ENCODE measurements around the gene MCUR1. TPM values are rescaled to one million over a fixed set of nuclear protein-coding genes. Genes with fewer than 3 reads are reported as not detected.
"Not testable (repeated sequence)": the region's sequence is repeated elsewhere in the genome, so short reads cannot be mapped to it uniquely, and the experiment has no call there.

MCUR1 gene
- total RNA-seq, 2 experiments from 2014 or later, result 37.9 to 59.3 TPM

GRCh38 chr6:13807696-13808095 lies 6.7 kb downstream of the MCUR1 start:
- H3K27ac Mint-ChIP-seq, result no peak overlapping the region
- DNase-seq, result no peak
- ATAC-seq, result no peak
- CTCF ChIA-PET, result interaction anchor here (1.2 to 1.7 kb wide), 2 partner anchors 10 to 72 kb away, joined by 3 read pairs; no protein-coding TSS in a partner anchor
- peaks cover 19% of the 10 kb centered on the region for H3K36me3 Mint-ChIP-seq (ENCODE audit: low read depth)
- no peaks in the 10 kb centered on the region for H3K9me3 Mint-ChIP-seq (ENCODE audit: low read depth)
- H3K4me1 Mint-ChIP-seq, result peaks cover 16% of the 10 kb centered on the region
- H3K27me3 Mint-ChIP-seq, result no peaks in the 10 kb centered on the region
- no peak overlapping the region for H3K4me3 Mint-ChIP-seq
- intact Hi-C loops (cut with DNase I, micrococcal nuclease), result no loop called here
- POLR2A ChIA-PET, result no interaction called here

- intact Hi-C loops (cut with DNase I, micrococcal nuclease), result no loop called here
- no peak overlapping the region for H3K4me3 Mint-ChIP-seq
- ChIA-PET CTCF (interaction anchor here (0.6 kb wide), 1 partner anchor 8 kb away, joined by 4 read pairs; no protein-coding TSS in a partner anchor), POLR2A (interaction anchor here (0.6 kb wide), 1 partner anchor 68 kb away, joined by 3 read pairs; no protein-coding TSS in a partner anchor)
- H3K27me3 Mint-ChIP-seq, result no peaks in the 10 kb centered on the region
- H3K36me3 Mint-ChIP-seq (ENCODE audit: low read depth), result peaks cover 31% of the 10 kb centered on the region
- no peak overlapping the region for H3K27ac Mint-ChIP-seq
- no peaks in the 10 kb centered on the region for H3K9me3 Mint-ChIP-seq (ENCODE audit: low read depth)
- no peak for ATAC-seq
- no peak for DNase-seq
- H3K4me1 Mint-ChIP-seq, result no peaks in the 10 kb centered on the region
Observed at GRCh38 chr6:13803581-13803980, 10.8 kb downstream of the MCUR1 start.

- H3K36me3 Mint-ChIP-seq (ENCODE audit: low read depth), result peaks cover 23% of the 10 kb centered on the region
- CTCF ChIA-PET, result interaction anchor here (1.0 kb wide), 1 partner anchor 11 kb away, joined by 3 read pairs; no protein-coding TSS in a partner anchor
- H3K9me3 Mint-ChIP-seq (ENCODE audit: low read depth), result no peaks in the 10 kb centered on the region
- DNase-seq, result no peak
- H3K4me3 Mint-ChIP-seq, result no peak overlapping the region
- no peak for ATAC-seq
- peaks cover 2% of the 10 kb centered on the region for H3K4me1 Mint-ChIP-seq
- no peaks in the 10 kb centered on the region for H3K27me3 Mint-ChIP-seq
- no peak overlapping the region for H3K27ac Mint-ChIP-seq
- POLR2A ChIA-PET, result no interaction called here
- intact Hi-C loops (cut with DNase I, micrococcal nuclease), result no loop called here
Observed at GRCh38 chr6:13800615-13801014, 13.7 kb downstream of the MCUR1 start.

- ATAC-seq (no peak), DNase-seq (no peak)
- peaks cover 21% of the 10 kb centered on the region for H3K36me3 Mint-ChIP-seq (ENCODE audit: low read depth)
- intact Hi-C loops (cut with DNase I, micrococcal nuclease), result loop anchor here in 1 of 2 experiments (5.0 to 10.0 kb wide), 2 partner anchors 128 to 271 kb away; partner anchors contain the start of gene RNF182
- ChIA-PET POLR2A (no interaction called here), CTCF (interaction anchor here (0.9 to 2.6 kb wide), 5 partner anchors 15 to 305 kb away, joined by 3 to 9 read pairs (median 4); partner anchors contain the start of gene RNF182)
- no peak overlapping the region for H3K4me3 Mint-ChIP-seq
- H3K27ac Mint-ChIP-seq, result no peak overlapping the region
- H3K9me3 Mint-ChIP-seq (ENCODE audit: low read depth), result no peaks in the 10 kb centered on the region
- H3K27me3 Mint-ChIP-seq, result no peaks in the 10 kb centered on the region
- peaks cover 23% of the 10 kb centered on the region for H3K4me1 Mint-ChIP-seq
Observed at GRCh38 chr6:13796781-13797180, 17.6 kb downstream of the MCUR1 start.

DNA sequence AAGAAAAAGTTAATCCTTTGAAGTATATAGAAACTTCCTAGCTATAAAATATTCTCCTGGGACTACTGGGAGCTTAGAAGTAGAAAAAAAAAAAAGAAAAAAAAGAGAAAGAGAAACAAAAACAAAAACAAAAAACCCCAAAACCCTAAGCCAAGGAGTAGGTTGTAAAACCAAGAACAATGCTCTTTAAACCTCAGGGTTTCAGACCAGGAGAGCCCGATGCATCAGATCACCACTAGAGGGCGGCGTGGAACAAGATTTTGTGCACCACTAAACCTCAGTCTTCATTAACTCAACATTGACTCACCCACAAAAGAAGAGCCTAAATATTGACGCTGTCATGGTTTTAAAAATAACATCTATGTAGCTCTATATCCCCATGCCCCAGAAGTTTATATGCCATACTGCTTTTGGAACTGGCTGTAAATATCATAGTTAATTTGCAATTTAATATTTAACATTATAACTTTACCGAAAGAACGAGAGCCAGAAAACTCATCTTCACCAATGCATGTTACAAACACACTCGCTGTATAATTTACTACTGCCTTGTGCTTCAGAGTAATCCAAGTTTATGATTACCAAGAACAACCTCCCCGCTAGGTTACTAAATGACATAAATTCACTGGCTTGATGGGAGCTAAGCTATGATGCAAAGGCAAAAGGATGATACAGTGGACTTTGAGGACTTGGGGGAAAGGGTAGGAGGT lies 19.2 kb downstream of the MCUR1 start:
- ATAC-seq (peak; percentile 97), DNase-seq (peak; percentile 94)
- no peaks in the 10 kb centered on the region for H3K9me3 Mint-ChIP-seq (ENCODE audit: low read depth)
- H3K4me3 Mint-ChIP-seq, result no peak overlapping the region
- ChIA-PET POLR2A (interaction anchor here (0.6 to 1.1 kb wide), 4 partner anchors 33 to 1691 kb away, joined by 3 to 8 read pairs (median 5); no protein-coding TSS in a partner anchor), CTCF (interaction anchor here (0.6 to 3.2 kb wide), 26 partner anchors 8 to 1298 kb away, joined by 3 to 15 read pairs (median 4); partner anchors contain the start of gene SIRT5)
- peaks cover 18% of the 10 kb centered on the region for H3K36me3 Mint-ChIP-seq (ENCODE audit: low read depth)
- intact Hi-C loops (cut with DNase I, micrococcal nuclease), result loop anchor here (1.0 to 10.0 kb wide), 10 partner anchors 8 to 350 kb away; partner anchors contain the start of genes RANBP9 (in 1 of the 2) and RNF182 (in 1 of the 2)
- H3K4me1 Mint-ChIP-seq, result peaks cover 23% of the 10 kb centered on the region
- H3K27ac Mint-ChIP-seq, result peak overlapping the region; percentile 66
- H3K27me3 Mint-ChIP-seq, result no peaks in the 10 kb centered on the region

- Mint-ChIP-seq H3K27ac (no peak overlapping the region), H3K36me3 (ENCODE audit: low read depth) (peaks cover 26% of the 10 kb centered on the region), H3K4me1 (peaks cover 29% of the 10 kb centered on the region), H3K9me3 (ENCODE audit: low read depth) (no peaks in the 10 kb centered on the region), H3K27me3 (no peaks in the 10 kb centered on the region), H3K4me3 (no peak overlapping the region)
- intact Hi-C loops (cut with DNase I, micrococcal nuclease), result loop anchor here (2.0 to 10.0 kb wide), 6 partner anchors 31 to 351 kb away; partner anchors contain the start of genes RANBP9 (in 1 of the 2) and RNF182 (in 1 of the 2)
- CTCF ChIA-PET, result interaction anchor here (0.6 to 3.2 kb wide), 13 partner anchors 8 to 1299 kb away, joined by 3 to 15 read pairs (median 4); partner anchors contain the start of gene SIRT5
- POLR2A ChIA-PET, result interaction anchor here (0.6 to 1.1 kb wide), 2 partner anchors 32 to 112 kb away, joined by 3 to 5 read pairs; no protein-coding TSS in a partner anchor
- DNase-seq (peak; percentile 22), ATAC-seq (peak; percentile 60)
Observed at GRCh38 chr6:13794184-13794583, 20.2 kb downstream of the MCUR1 start.

- ChIA-PET CTCF (interaction anchor here (0.5 to 1.3 kb wide), 4 partner anchors 89 to 317 kb away, joined by 3 to 4 read pairs (median 3); no protein-coding TSS in a partner anchor), POLR2A (no interaction called here)
- peaks cover 34% of the 10 kb centered on the region for H3K36me3 Mint-ChIP-seq (ENCODE audit: low read depth)
- intact Hi-C loops (cut with DNase I, micrococcal nuclease), result loop anchor here in 1 of 2 experiments (5.0 to 10.0 kb wide), 2 partner anchors 77 to 135 kb away; partner anchors contain the start of genes RANBP9 and RNF182
- H3K27me3 Mint-ChIP-seq, result no peaks in the 10 kb centered on the region
- ATAC-seq (no peak), DNase-seq (no peak)
- H3K4me1 Mint-ChIP-seq, result peaks cover 49% of the 10 kb centered on the region
- H3K4me3 Mint-ChIP-seq, result no peak overlapping the region
- no peaks in the 10 kb centered on the region for H3K9me3 Mint-ChIP-seq (ENCODE audit: low read depth)
- H3K27ac Mint-ChIP-seq, result no peak overlapping the region
Observed at GRCh38 chr6:13789746-13790145, 24.6 kb downstream of the MCUR1 start.

DNA sequence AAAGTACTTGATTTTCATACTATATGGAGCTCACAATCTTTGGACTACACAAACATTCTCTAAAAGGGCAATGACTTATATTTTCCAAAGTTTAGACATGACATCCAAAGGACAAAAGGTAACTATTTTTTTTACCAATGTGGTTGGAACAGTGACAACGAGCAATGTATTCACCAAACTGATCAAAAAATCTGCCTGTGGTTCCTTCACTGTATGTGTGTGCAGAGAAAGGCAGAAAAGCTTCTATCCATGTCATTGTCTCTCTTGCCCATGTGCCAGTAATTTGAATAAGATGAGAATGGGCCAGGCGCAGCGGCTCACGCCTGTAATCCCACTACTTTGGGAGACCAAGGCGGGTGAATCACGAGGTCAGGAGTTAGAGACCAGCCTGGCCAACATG lies 25.5 kb downstream of the MCUR1 start:
- ChIA-PET POLR2A (interaction anchor here (0.6 to 0.7 kb wide), 2 partner anchors 219 to 1084 kb away, joined by 3 read pairs; no protein-coding TSS in a partner anchor), CTCF (interaction anchor here (1.2 kb wide), 1 partner anchor 278 kb away, joined by 3 read pairs; no protein-coding TSS in a partner anchor)
- peaks cover 40% of the 10 kb centered on the region for H3K4me1 Mint-ChIP-seq
- no peak overlapping the region for H3K27ac Mint-ChIP-seq
- intact Hi-C loops (cut with DNase I, micrococcal nuclease), result loop anchor here in 1 of 2 experiments (5.0 kb wide), 1 partner anchor 77 kb away; the partner anchor contains the start of gene RANBP9
- no peak overlapping the region for H3K4me3 Mint-ChIP-seq
- H3K27me3 Mint-ChIP-seq, result no peaks in the 10 kb centered on the region
- DNase-seq (peak; percentile 31), ATAC-seq (peak; percentile 67)
- H3K9me3 Mint-ChIP-seq (ENCODE audit: low read depth), result no peaks in the 10 kb centered on the region
- peaks cover 30% of the 10 kb centered on the region for H3K36me3 Mint-ChIP-seq (ENCODE audit: low read depth)

DNA sequence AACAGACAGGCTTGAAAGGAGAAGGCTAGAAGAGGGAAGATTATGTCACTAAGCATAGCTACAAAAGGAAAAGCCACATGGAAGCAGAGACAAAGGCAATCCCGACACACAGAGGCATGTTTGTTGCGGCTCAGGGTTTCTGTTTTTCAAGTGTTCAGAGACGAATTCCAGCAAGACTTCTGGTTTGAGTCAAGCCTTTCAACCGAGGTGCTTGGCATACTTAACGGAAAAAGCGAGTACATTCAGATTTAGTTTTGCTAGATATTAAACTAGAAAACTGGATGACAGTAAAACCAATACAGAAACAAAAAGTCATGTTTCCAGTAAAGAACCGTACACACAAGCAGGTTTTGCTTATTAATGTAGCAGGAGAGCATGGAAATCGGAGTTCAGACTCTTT lies 27.2 kb downstream of the MCUR1 start:
- ATAC-seq (peak; percentile 73), DNase-seq (peak; percentile 61)
- ChIA-PET CTCF (interaction anchor here (1.0 to 1.7 kb wide), 4 partner anchors 9 to 155 kb away, joined by 3 to 6 read pairs (median 4); no protein-coding TSS in a partner anchor), POLR2A (interaction anchor here (0.7 to 1.2 kb wide), 3 partner anchors 212 to 1839 kb away, joined by 3 to 5 read pairs (median 4); partner anchors contain the start of gene SIRT5)
- intact Hi-C loops (cut with DNase I, micrococcal nuclease), result loop anchor here (1.0 to 5.0 kb wide), 7 partner anchors 8 to 432 kb away; partner anchors contain the start of genes MCUR1 (in 1 of the 2), NOL7 (in 1 of the 2) and RANBP9 (in 1 of the 2)
- peaks cover 27% of the 10 kb centered on the region for H3K36me3 Mint-ChIP-seq (ENCODE audit: low read depth)
- H3K27ac Mint-ChIP-seq, result peak overlapping the region; percentile 88
- peaks cover 37% of the 10 kb centered on the region for H3K4me1 Mint-ChIP-seq
- H3K27me3 Mint-ChIP-seq, result no peaks in the 10 kb centered on the region
- no peaks in the 10 kb centered on the region for H3K9me3 Mint-ChIP-seq (ENCODE audit: low read depth)
- H3K4me3 Mint-ChIP-seq, result peak overlapping the region; percentile 7

DNA sequence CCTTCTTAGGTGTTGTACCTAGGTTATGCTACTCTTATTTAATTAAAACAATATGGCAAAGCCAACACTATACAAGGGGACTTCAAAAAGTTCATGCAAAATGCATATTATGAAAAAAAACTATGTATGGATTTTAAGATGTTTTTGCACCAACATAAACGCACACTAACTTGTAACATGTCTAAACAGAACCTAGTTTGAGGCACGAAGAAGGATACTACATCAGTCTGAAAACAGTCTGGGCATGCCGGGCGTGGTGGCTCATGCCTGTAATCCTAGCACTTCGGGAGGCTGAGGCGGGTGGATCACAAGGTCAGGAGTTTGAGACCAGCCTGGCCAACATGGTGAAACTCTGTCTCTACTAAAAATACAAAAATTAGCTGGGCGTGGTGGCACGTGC lies 34.2 kb downstream of the MCUR1 start:
- POLR2A ChIA-PET; intact Hi-C loops (cut with DNase I, micrococcal nuclease); H3K9me3 Mint-ChIP-seq (ENCODE audit: low read depth); H3K27ac Mint-ChIP-seq; H3K36me3 Mint-ChIP-seq (ENCODE audit: low read depth); H3K27me3 Mint-ChIP-seq; DNase-seq; ATAC-seq; H3K4me3 Mint-ChIP-seq; H3K4me1 Mint-ChIP-seq: not testable (repeated sequence)
- CTCF ChIA-PET, result interaction anchor here (0.6 to 1.4 kb wide), 3 partner anchors 10 to 87 kb away, joined by 3 to 4 read pairs (median 3); no protein-coding TSS in a partner anchor

- H3K36me3 Mint-ChIP-seq (ENCODE audit: low read depth), result no peaks in the 10 kb centered on the region
- H3K27ac Mint-ChIP-seq, result no peak overlapping the region
- no peak overlapping the region for H3K4me3 Mint-ChIP-seq
- H3K9me3 Mint-ChIP-seq (ENCODE audit: low read depth), result no peaks in the 10 kb centered on the region
- ATAC-seq (no peak), DNase-seq (no peak)
- H3K27me3 Mint-ChIP-seq, result no peaks in the 10 kb centered on the region
- intact Hi-C loops (cut with DNase I, micrococcal nuclease), result no loop called here
- no peaks in the 10 kb centered on the region for H3K4me1 Mint-ChIP-seq
- ChIA-PET POLR2A (interaction anchor here (0.6 kb wide), 1 partner anchor 9 kb away, joined by 4 read pairs; no protein-coding TSS in a partner anchor), CTCF (interaction anchor here (1.2 to 1.9 kb wide), 2 partner anchors 8 to 9 kb away, joined by 5 to 6 read pairs; no protein-coding TSS in a partner anchor)
Observed at GRCh38 chr6:13778028-13778427, 36.3 kb downstream of the MCUR1 start.

Measured in activated CD4-positive, alpha-beta T cell treated with anti-CD3 and anti-CD28 coated beads for 36 hours (primary cell).